ENCODE data around the gene DHX35.

DNA sequence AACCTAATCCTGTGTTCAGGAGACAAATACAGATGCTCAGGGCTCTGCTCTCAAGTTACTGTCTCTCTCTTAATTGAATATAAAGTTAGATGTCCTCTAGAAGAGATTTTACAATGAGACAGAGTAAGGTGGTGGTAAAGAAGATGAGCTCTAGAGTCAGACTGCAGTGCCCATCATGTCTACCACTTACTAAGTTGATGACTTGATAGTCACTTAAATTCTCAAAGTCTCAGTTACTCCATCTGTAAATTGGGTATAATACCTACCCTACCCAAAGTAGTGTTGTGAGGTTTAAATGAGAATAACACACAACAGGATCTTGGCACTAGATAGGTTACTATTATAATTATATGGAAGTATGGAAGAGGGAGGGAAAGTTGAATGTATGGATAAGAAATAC, 1.6 kb downstream of the DHX35 start:
- TF ChIP-seq, protein P1, sequence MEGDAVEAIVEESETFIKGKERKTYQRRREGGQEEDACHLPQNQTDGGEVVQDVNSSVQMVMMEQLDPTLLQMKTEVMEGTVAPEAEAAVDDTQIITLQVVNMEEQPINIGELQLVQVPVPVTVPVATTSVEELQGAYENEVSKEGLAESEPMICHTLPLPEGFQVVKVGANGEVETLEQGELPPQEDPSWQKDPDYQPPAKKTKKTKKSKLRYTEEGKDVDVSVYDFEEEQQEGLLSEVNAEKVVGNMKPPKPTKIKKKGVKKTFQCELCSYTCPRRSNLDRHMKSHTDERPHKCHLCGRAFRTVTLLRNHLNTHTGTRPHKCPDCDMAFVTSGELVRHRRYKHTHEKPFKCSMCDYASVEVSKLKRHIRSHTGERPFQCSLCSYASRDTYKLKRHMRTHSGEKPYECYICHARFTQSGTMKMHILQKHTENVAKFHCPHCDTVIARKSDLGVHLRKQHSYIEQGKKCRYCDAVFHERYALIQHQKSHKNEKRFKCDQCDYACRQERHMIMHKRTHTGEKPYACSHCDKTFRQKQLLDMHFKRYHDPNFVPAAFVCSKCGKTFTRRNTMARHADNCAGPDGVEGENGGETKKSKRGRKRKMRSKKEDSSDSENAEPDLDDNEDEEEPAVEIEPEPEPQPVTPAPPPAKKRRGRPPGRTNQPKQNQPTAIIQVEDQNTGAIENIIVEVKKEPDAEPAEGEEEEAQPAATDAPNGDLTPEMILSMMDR (IDR thresholded peaks at IDR 0.05; ENCODE audit: low read depth, low read length, poor library complexity, severe bottlenecking), result no peak
- TF ChIP-seq EZH2phosphoT487 (IDR thresholded peaks at IDR 0.05; ENCODE audit: borderline replicate concordance, low read length), result no peak

All from DOHH2 (cell line).